Measurements from ENCODE around the gene KLHDC7B. TPM values are rescaled to one million over a fixed set of nuclear protein-coding genes. Genes with fewer than 3 reads are reported as not detected.
A peak's percentile ranks its signal among the peaks of the same experiment; 100 is the strongest.

The KLHDC7B gene
- total and polyA plus RNA-seq, 2 of the 13 experiments (the other 11 are each of a cell fraction or from before 2014, with no cell fraction given) = 0.11 TPM; not detected in 1

GRCh38 chr22:50507991-50508884, 37.5 kb upstream of the KLHDC7B start, which contains the start of gene NCAPH2 (continued):
- TF ChIP-seq ZBTB40 (IDR thresholded peaks at IDR 0.05) (no peak), ZBTB40 (CRISPR knock-in tag; IDR thresholded peaks at IDR 0.05) (peak; percentile 19; the same call in 1 of the 2 replicates), ZNF503 (CRISPR knock-in tag; IDR thresholded peaks at IDR 0.05) (peak; percentile 51; the same call in 1 of the 2 replicates), ZNF609 (CRISPR knock-in tag; IDR thresholded peaks at IDR 0.05; ENCODE audit: borderline replicate concordance) (no peak), PCBP2 (optimal IDR thresholded peaks at IDR 0.05; ENCODE audit: low read depth, low read length, poor library complexity, severe bottlenecking) (no peak), KLF6 (CRISPR knock-in tag; IDR thresholded peaks at IDR 0.05) (0 out of 2 replicates have a peak, but pooled peaks have one; percentile 57), MXI1 (IDR thresholded peaks at IDR 0.05; ENCODE audit: borderline replicate concordance, low read depth, low read length) (peak; percentile 86; the same call in 1 of the 3 replicates), DNMT1 (CRISPR knock-in tag; IDR thresholded peaks at IDR 0.05) (no peak)
- TF ChIP-seq, protein P1, sequence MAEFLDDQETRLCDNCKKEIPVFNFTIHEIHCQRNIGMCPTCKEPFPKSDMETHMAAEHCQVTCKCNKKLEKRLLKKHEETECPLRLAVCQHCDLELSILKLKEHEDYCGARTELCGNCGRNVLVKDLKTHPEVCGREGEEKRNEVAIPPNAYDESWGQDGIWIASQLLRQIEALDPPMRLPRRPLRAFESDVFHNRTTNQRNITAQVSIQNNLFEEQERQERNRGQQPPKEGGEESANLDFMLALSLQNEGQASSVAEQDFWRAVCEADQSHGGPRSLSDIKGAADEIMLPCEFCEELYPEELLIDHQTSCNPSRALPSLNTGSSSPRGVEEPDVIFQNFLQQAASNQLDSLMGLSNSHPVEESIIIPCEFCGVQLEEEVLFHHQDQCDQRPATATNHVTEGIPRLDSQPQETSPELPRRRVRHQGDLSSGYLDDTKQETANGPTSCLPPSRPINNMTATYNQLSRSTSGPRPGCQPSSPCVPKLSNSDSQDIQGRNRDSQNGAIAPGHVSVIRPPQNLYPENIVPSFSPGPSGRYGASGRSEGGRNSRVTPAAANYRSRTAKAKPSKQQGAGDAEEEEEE (CRISPR knock-in tag; IDR thresholded peaks at IDR 0.05; ENCODE audit: borderline replicate concordance) = no peak
